Measurements from ENCODE around the gene HS3ST5. TPM values are rescaled to one million over a fixed set of nuclear protein-coding genes. Genes with fewer than 3 reads are reported as not detected.
A peak's percentile ranks its signal among the peaks of the same experiment; 100 is the strongest.

Gene HS3ST5
- total RNA-seq, 1 donor from 2014 or later: 3.6 TPM

- no peaks in the 10 kb centered on the region for H3K36me3 Mint-ChIP-seq
- no peaks in the 10 kb centered on the region for H3K9me3 Mint-ChIP-seq
- peaks cover 3% of the 10 kb centered on the region for H3K27me3 Mint-ChIP-seq
- no peak overlapping the region for H3K27ac Mint-ChIP-seq
- peaks cover 5% of the 10 kb centered on the region for H3K4me1 Mint-ChIP-seq (ENCODE audit: unreplicated experiment)
- TF ChIP-seq, protein P1, sequence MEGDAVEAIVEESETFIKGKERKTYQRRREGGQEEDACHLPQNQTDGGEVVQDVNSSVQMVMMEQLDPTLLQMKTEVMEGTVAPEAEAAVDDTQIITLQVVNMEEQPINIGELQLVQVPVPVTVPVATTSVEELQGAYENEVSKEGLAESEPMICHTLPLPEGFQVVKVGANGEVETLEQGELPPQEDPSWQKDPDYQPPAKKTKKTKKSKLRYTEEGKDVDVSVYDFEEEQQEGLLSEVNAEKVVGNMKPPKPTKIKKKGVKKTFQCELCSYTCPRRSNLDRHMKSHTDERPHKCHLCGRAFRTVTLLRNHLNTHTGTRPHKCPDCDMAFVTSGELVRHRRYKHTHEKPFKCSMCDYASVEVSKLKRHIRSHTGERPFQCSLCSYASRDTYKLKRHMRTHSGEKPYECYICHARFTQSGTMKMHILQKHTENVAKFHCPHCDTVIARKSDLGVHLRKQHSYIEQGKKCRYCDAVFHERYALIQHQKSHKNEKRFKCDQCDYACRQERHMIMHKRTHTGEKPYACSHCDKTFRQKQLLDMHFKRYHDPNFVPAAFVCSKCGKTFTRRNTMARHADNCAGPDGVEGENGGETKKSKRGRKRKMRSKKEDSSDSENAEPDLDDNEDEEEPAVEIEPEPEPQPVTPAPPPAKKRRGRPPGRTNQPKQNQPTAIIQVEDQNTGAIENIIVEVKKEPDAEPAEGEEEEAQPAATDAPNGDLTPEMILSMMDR (conservative IDR thresholded peaks at IDR 0.05): peak; percentile 73
- no peak overlapping the region for H3K4me3 Mint-ChIP-seq
- DNase-seq (ENCODE audit: extremely low spot score, unreplicated experiment): no peak
These were observed 234.5 kb downstream of the HS3ST5 start for GRCh38 chr6:114108119-114109002.

DNA sequence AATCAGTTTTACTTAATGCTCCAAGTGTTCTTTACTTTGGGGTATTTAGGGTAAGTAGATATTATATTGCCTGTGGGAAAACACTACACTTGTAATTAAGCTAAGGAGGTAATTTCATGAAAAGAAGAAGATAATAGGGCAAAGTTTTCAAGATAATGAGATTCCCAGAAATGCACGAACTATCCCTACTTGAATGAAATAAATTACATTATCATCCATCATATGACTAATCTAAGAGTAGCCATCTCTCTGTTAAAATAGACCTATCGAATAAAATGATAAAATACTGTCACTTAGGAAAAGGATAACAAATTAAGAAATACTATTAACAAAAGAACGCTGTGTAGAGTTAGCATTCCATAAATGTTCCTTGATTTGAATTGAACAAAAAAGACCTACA lies 236.8 kb downstream of the HS3ST5 start:
- peaks cover 3% of the 10 kb centered on the region for H3K27me3 Mint-ChIP-seq
- no peak for DNase-seq (ENCODE audit: extremely low spot score, unreplicated experiment)
- no peaks in the 10 kb centered on the region for H3K9me3 Mint-ChIP-seq
- H3K4me1 Mint-ChIP-seq (ENCODE audit: unreplicated experiment): peaks cover 5% of the 10 kb centered on the region
- no peaks in the 10 kb centered on the region for H3K36me3 Mint-ChIP-seq
- no peak overlapping the region for H3K27ac Mint-ChIP-seq
- no peak overlapping the region for H3K4me3 Mint-ChIP-seq
- TF ChIP-seq, protein P1 (conservative IDR thresholded peaks at IDR 0.05): no peak

GRCh38 chr6:114101255-114101654 lies 241.6 kb downstream of the HS3ST5 start:
- TF ChIP-seq, protein P1 (conservative IDR thresholded peaks at IDR 0.05): no peak
- H3K4me3 Mint-ChIP-seq: no peak overlapping the region
- H3K4me1 Mint-ChIP-seq (ENCODE audit: unreplicated experiment): peaks cover 13% of the 10 kb centered on the region
- H3K36me3 Mint-ChIP-seq: no peaks in the 10 kb centered on the region
- H3K9me3 Mint-ChIP-seq: no peaks in the 10 kb centered on the region
- no peak overlapping the region for H3K27ac Mint-ChIP-seq
- H3K27me3 Mint-ChIP-seq: peaks cover 3% of the 10 kb centered on the region
- no peak for DNase-seq (ENCODE audit: extremely low spot score, unreplicated experiment)

DNA sequence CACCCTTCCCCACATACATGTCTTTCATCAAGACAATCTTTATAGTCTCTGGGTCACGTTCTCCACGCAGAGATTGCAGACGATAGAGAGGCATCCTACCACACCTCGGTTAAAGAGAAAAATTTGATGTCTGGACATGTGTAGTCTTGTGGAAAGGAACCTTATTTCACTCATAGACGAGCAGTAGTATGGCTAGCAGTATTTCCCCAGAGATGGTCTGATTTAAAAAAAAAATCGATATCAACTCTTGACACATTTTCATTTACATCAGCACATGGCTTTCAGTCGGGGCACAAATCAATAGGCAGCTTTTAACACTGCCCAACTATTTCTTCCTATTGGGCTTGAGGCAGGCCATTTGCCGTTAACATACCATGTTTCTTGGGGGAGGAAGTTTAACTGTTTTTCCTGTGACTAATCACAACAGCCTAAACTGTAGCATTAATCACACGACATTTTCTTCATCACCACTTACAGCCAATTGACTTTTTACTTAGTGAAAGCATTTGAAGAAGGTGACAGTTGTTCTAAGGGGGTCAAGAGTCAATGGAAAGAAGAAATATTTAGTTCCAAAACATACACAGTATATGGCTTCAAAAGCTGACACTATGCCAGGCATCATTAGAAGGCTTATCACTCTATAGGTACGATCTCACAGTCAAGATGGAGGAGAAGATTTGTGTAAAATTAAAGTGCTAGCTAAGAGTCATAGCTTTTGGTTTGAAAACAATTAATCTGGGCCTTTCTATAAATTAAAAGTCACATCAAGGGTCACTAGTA lies 242.4 kb downstream of the HS3ST5 start:
- Mint-ChIP-seq H3K4me1 (ENCODE audit: unreplicated experiment) (peaks cover 8% of the 10 kb centered on the region), H3K27ac (no peak overlapping the region), H3K27me3 (no peaks in the 10 kb centered on the region), H3K36me3 (no peaks in the 10 kb centered on the region), H3K9me3 (no peaks in the 10 kb centered on the region), H3K4me3 (no peak overlapping the region)
- no peak for DNase-seq (ENCODE audit: extremely low spot score, unreplicated experiment)
- TF ChIP-seq, protein P1 (conservative IDR thresholded peaks at IDR 0.05): no peak

GRCh38 chr6:114096561-114097172 lies 246.2 kb downstream of the HS3ST5 start:
- Mint-ChIP-seq H3K36me3 (no peaks in the 10 kb centered on the region), H3K27me3 (no peaks in the 10 kb centered on the region), H3K4me3 (no peak overlapping the region), H3K9me3 (no peaks in the 10 kb centered on the region), H3K4me1 (ENCODE audit: unreplicated experiment) (peaks cover 8% of the 10 kb centered on the region), H3K27ac (no peak overlapping the region)
- no peak for DNase-seq (ENCODE audit: extremely low spot score, unreplicated experiment)
- TF ChIP-seq, protein P1 (conservative IDR thresholded peaks at IDR 0.05): peak; percentile 95

Measured in type B pancreatic cell (in vitro differentiated cells).